ENCODE measurements around the gene APOBEC3H. TPM values are rescaled to one million over a fixed set of nuclear protein-coding genes. Genes with fewer than 3 reads are reported as not detected.
"Not testable (repeated sequence)": the region's sequence is repeated elsewhere in the genome, so short reads cannot be mapped to it uniquely, and the experiment has no call there.

APOBEC3H gene
- polyA plus RNA-seq, 4 donors: 0.12 to 0.22 TPM; not detected in 2

DNA sequence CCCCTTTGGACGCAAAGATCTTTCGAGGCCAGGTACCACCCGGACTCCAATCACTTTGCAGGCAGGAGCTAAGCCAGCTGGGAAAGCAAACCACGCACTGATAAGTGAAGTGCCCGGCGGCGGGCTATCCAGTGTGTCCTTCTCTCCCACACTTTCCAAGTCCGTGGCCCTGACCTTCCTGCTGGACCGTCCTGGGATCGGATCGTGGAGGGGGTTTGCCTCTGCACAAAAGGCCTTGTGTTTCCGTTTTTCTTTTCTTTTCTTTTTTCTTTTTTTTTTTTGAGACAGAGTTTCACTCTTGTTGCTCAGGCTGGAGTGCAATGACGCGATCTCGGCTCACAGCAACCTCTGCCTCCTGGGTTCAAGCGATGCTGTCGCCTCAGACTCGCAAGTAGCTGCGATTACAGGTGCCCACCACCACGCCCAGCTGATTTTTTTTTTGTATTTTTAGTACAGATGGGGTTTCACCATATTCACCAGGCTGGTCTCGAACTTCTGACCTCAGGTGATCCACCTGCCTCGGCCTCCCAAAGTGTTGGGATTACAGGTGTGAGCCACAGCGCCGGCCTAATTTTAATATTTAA lies 17.9 kb upstream of the APOBEC3H start:
- H3K27ac ChIP-seq (ENCODE audit: low read depth in 1 of 3, low read length in 2 of 3); H3K4me1 ChIP-seq (ENCODE audit: control insufficient read depth in 3 of 3, insufficient read depth in 2 of 3, low read depth in 1 of 3, low read length in 2 of 3); H3K4me3 ChIP-seq (ENCODE audit: low read depth in 1 of 3, low read length in 3 of 3); H3K9me3 ChIP-seq (ENCODE audit: control insufficient read depth in 2 of 2, insufficient read depth in 1 of 2, low read depth in 1 of 2, low read length in 1 of 2); H3K36me3 ChIP-seq (ENCODE audit: control insufficient read depth in 3 of 3, insufficient read depth in 2 of 3, low read depth in 1 of 3, low read length in 3 of 3); FAIRE-seq; H3K27me3 ChIP-seq (ENCODE audit: control insufficient read depth in 3 of 3, insufficient read depth in 3 of 3, low read length in 3 of 3); DNase-seq: not testable (repeated sequence)
- 91 to 94% (median 92%) methylated on average over 17 to 22 of the region's 24 CpGs for WGBS, 3 donors

DNA sequence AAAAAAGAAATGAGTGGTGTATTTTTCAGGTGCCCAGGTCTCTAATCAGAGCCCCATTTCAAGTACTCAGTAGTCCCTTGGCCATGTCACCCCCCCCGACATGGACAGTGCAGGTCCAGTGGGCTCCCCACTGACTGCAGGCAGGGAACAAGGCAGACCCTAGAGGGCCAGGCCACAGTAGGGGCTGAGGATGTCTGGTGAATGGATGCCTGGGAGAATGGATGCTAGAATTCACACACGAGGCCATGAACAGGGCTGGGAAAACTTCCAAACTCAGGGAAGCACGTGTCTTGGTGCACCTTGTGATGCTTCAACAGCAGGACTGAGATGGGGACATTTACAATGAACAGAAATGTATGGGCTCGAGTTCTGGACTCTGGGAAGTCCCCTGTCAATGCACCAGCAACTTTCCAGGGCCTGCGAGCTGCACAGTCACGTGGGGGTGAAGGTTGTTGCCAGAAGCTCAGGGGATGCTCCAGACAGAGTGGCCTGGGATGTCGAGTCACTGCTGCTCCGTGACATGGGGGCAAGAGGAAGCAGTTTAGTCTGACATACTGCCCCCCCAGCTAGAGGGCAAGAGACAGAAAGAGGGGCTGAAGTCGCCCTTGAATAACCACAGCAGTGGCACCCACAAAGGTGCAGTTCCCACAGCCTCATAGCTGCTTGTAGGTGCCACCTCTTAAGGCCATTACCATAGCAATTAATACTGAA lies 16.8 kb upstream of the APOBEC3H start:
- FAIRE-seq: no peak
- no peak overlapping the region for H3K4me3 ChIP-seq (ENCODE audit: low read depth in 1 of 3, low read length in 3 of 3)
- H3K36me3 ChIP-seq (ENCODE audit: control insufficient read depth in 3 of 3, insufficient read depth in 2 of 3, low read depth in 1 of 3, low read length in 3 of 3): peaks cover 0 to 4% (median 0%) of the 10 kb centered on the region in 3 donors
- no peak for DNase-seq
- H3K9me3 ChIP-seq (ENCODE audit: control insufficient read depth in 2 of 2, insufficient read depth in 1 of 2, low read depth in 1 of 2, low read length in 1 of 2): no peaks in the 10 kb centered on the region
- peaks cover 0 to 3% (median 0%) of the 10 kb centered on the region in 3 donors for H3K4me1 ChIP-seq (ENCODE audit: control insufficient read depth in 3 of 3, insufficient read depth in 2 of 3, low read depth in 1 of 3, low read length in 2 of 3)
- 70 to 84% (median 84%) methylated on average over 9 of the region's 9 CpGs for WGBS, 3 donors
- H3K27ac ChIP-seq (ENCODE audit: low read depth in 1 of 3, low read length in 2 of 3): no peak overlapping the region
- no peaks in the 10 kb centered on the region for H3K27me3 ChIP-seq (ENCODE audit: control insufficient read depth in 3 of 3, insufficient read depth in 3 of 3, low read length in 3 of 3)

DNA sequence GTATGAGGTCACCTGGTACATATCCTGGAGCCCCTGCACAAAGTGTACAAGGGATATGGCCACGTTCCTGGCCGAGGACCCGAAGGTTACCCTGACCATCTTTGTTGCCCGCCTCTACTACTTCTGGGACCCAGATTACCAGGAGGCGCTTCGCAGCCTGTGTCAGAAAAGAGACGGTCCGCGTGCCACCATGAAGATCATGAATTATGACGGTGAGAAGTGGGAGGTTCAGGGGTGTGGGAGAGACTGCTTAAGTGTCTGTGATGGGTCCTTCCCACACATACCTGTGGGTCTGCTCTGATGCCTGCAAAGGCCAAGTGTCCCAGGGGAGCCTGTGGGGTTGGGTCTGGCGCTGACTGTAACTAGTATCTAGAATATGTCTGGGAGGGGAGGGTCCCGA lies 16.0 kb upstream of the APOBEC3H start:
- Histone ChIP-seq H3K4me1 (ENCODE audit: control insufficient read depth in 3 of 3, insufficient read depth in 2 of 3, low read depth in 1 of 3, low read length in 2 of 3) (peaks cover 0 to 3% (median 0%) of the 10 kb centered on the region in 3 donors), H3K27ac (ENCODE audit: low read depth in 1 of 3, low read length in 2 of 3) (no peak overlapping the region), H3K36me3 (ENCODE audit: control insufficient read depth in 3 of 3, insufficient read depth in 2 of 3, low read depth in 1 of 3, low read length in 3 of 3) (peaks cover 0 to 4% (median 0%) of the 10 kb centered on the region in 3 donors), H3K9me3 (ENCODE audit: control insufficient read depth in 2 of 2, insufficient read depth in 1 of 2, low read depth in 1 of 2, low read length in 1 of 2) (no peaks in the 10 kb centered on the region), H3K4me3 (ENCODE audit: low read depth in 1 of 3, low read length in 3 of 3) (no peak overlapping the region), H3K27me3 (ENCODE audit: control insufficient read depth in 3 of 3, insufficient read depth in 3 of 3, low read length in 3 of 3) (no peaks in the 10 kb centered on the region)
- FAIRE-seq (no peak), DNase-seq (no peak)
- 89 to 92% (median 89%) methylated on average over 12 of the region's 12 CpGs for WGBS, 3 donors

DNA sequence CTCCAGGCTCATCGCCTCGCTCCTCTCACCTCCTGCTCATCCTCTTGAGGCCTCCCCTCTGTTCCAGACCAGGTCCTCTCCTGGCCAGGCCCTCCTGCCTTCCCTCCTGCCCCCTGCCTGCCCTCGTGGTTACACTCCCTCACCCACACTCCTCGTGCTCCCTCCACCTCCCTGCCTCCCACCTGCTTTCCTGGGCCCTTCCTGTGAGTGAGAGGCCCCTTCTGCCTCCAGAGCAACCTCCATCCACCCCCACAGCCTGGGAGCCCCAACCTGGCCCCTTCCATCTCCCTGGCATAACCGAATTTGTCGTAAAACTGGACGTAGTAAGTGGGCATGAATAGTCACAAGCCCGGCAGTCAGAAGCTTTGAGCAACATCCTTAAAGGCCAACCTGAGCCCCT lies 15.4 kb upstream of the APOBEC3H start:
- no peak for DNase-seq

DNA sequence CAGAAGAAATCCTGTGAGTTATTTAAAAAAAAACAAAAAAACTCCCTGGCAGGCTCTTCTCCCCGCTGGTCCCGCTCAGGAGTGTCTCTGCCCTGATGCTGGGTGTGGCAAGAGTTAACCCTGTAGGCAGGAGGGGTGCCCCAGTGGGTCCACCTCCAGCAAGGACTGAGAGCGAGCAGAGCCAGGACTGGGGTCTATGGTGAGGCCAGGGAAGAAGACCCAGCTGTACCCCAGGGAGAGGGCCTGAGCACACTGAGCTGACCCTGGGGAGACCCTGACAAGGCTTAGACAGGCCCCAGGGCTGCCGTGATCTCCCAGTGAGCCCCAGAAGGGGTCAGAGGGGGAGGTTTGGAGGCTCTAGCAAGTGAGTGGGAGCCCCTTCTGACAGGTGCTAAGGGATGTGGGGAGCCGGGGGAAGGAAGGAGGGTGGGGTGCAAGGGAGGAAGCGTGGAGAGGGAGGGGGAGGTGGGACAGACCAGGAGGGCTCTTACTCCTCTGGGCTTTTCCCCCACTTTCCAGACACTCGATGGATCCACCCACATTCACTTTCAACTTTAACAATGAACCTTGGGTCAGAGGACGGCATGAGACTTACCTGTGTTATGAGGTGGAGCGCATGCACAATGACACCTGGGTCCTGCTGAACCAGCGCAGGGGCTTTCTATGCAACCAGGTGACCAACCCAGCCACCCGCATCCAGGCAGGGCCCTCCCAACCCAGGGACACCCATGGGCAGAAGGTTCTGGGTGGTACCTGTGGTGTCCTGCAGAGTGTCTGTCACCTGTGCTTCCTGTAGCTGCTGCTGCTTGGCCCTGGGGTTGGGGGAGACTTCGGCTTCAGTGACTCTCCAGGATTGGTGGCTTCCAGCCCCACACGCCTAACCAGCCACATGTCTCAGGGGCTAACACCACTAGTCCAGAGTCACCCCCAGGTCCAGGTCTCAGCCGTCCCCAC lies 13.6 kb upstream of the APOBEC3H start:
- Histone ChIP-seq H3K4me3 (ENCODE audit: low read depth in 1 of 3, low read length in 3 of 3) (no peak overlapping the region), H3K27ac (ENCODE audit: low read depth in 1 of 3, low read length in 2 of 3) (no peak overlapping the region), H3K9me3 (ENCODE audit: control insufficient read depth in 2 of 2, insufficient read depth in 1 of 2, low read depth in 1 of 2, low read length in 1 of 2) (no peaks in the 10 kb centered on the region), H3K36me3 (ENCODE audit: control insufficient read depth in 3 of 3, insufficient read depth in 2 of 3, low read depth in 1 of 3, low read length in 3 of 3) (peaks cover 0 to 4% (median 0%) of the 10 kb centered on the region in 3 donors), H3K27me3 (ENCODE audit: control insufficient read depth in 3 of 3, insufficient read depth in 3 of 3, low read length in 3 of 3) (no peaks in the 10 kb centered on the region), H3K4me1 (ENCODE audit: control insufficient read depth in 3 of 3, insufficient read depth in 2 of 3, low read depth in 1 of 3, low read length in 2 of 3) (no peaks in the 10 kb centered on the region)
- 74 to 80% (median 77%) methylated on average over 14 of the region's 14 CpGs for WGBS, 3 donors
- DNase-seq (no peak), FAIRE-seq (no peak)

More for the DNA sequence above, 15.4 kb upstream of the APOBEC3H start:
- Histone ChIP-seq H3K36me3 (ENCODE audit: control insufficient read depth in 3 of 3, insufficient read depth in 2 of 3, low read depth in 1 of 3, low read length in 3 of 3) (peaks cover 0 to 4% (median 0%) of the 10 kb centered on the region in 3 donors), H3K27ac (ENCODE audit: low read depth in 1 of 3, low read length in 2 of 3) (no peak overlapping the region), H3K9me3 (ENCODE audit: control insufficient read depth in 2 of 2, insufficient read depth in 1 of 2, low read depth in 1 of 2, low read length in 1 of 2) (no peaks in the 10 kb centered on the region), H3K4me1 (ENCODE audit: control insufficient read depth in 3 of 3, insufficient read depth in 2 of 3, low read depth in 1 of 3, low read length in 2 of 3) (peaks cover 0 to 3% (median 0%) of the 10 kb centered on the region in 3 donors), H3K27me3 (ENCODE audit: control insufficient read depth in 3 of 3, insufficient read depth in 3 of 3, low read length in 3 of 3) (no peaks in the 10 kb centered on the region), H3K4me3 (ENCODE audit: low read depth in 1 of 3, low read length in 3 of 3) (no peak overlapping the region)
- 75 to 79% (median 77%) methylated on average over 8 of the region's 8 CpGs for WGBS, 3 donors
- no peak for FAIRE-seq

DNA sequence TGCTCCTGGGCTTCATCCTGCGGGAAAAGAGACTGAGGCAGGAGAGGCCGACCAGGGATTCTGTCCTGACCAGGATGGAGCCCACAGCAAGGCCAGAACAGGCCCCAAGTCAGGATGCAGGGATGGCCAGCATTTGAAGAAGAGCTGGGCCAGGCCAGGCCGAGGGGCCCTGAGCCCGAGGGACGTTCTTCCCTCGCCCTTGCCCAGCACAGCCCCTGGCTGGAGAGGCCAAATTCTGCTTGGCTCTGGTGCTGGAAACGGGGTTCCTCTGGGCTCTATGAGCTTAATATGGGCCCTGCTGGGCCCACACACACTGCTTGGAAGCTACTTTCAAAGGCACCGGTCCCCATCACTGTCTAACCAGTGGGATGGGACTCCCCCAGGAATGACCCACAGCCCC lies 12.4 kb upstream of the APOBEC3H start:
- Histone ChIP-seq H3K9me3 (ENCODE audit: control insufficient read depth in 2 of 2, insufficient read depth in 1 of 2, low read depth in 1 of 2, low read length in 1 of 2) (no peaks in the 10 kb centered on the region), H3K36me3 (ENCODE audit: control insufficient read depth in 3 of 3, insufficient read depth in 2 of 3, low read depth in 1 of 3, low read length in 3 of 3) (peaks cover 0 to 4% (median 0%) of the 10 kb centered on the region in 3 donors), H3K4me1 (ENCODE audit: control insufficient read depth in 3 of 3, insufficient read depth in 2 of 3, low read depth in 1 of 3, low read length in 2 of 3) (no peaks in the 10 kb centered on the region), H3K27me3 (ENCODE audit: control insufficient read depth in 3 of 3, insufficient read depth in 3 of 3, low read length in 3 of 3) (no peaks in the 10 kb centered on the region), H3K4me3 (ENCODE audit: low read depth in 1 of 3, low read length in 3 of 3) (no peak overlapping the region), H3K27ac (ENCODE audit: low read depth in 1 of 3, low read length in 2 of 3) (no peak overlapping the region)
- no peak for DNase-seq
- no peak for FAIRE-seq
- WGBS, 3 donors: 83 to 94% (median 91%) methylated on average over 8 of the region's 8 CpGs

DNA sequence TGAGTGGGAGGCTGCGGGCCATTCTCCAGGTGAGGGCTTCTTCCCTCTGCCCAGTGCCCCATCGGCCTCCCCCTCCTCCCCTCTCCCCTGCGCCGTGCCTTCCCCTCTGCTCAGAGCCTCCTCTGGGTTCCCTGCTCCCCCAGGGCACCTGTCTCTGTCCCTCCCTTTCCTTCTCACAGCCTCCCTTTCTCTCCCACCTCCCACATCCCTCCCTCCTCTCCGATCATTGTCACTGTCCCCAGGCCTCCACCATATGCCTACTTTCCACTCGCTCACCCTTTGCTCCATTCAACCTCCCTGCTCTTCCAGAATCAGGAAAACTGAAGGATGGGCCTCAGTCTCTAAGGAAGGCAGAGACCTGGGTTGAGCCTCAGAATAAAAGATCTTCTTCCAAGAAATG lies 9.9 kb upstream of the APOBEC3H start:
- Histone ChIP-seq H3K4me3 (ENCODE audit: low read depth in 1 of 3, low read length in 3 of 3) (no peak overlapping the region), H3K27ac (ENCODE audit: low read depth in 1 of 3, low read length in 2 of 3) (no peak overlapping the region), H3K4me1 (ENCODE audit: control insufficient read depth in 3 of 3, insufficient read depth in 2 of 3, low read depth in 1 of 3, low read length in 2 of 3) (no peaks in the 10 kb centered on the region), H3K9me3 (ENCODE audit: control insufficient read depth in 2 of 2, insufficient read depth in 1 of 2, low read depth in 1 of 2, low read length in 1 of 2) (no peaks in the 10 kb centered on the region), H3K27me3 (ENCODE audit: control insufficient read depth in 3 of 3, insufficient read depth in 3 of 3, low read length in 3 of 3) (peaks cover 0 to 2% (median 0%) of the 10 kb centered on the region in 3 donors), H3K36me3 (ENCODE audit: control insufficient read depth in 3 of 3, insufficient read depth in 2 of 3, low read depth in 1 of 3, low read length in 3 of 3) (no peaks in the 10 kb centered on the region)
- DNase-seq: no peak
- WGBS, 3 donors: 84 to 92% (median 91%) methylated on average over 6 of the region's 6 CpGs
- FAIRE-seq: no peak

Data from small intestine (tissue), 7 donors.